HG03159 (cell line): ENCODE results near the gene NRTN.
"Not testable (repeated sequence)": the region's sequence is repeated elsewhere in the genome, so short reads cannot be mapped to it uniquely, and the experiment has no call there.

ENCODE experiments used
- ATAC-seq: cut with Tn5 transposase; IDR thresholded peaks from one replicate; pipeline ENCODE4 v1.9.1; 2021; ENCODE audit warnings: mild to moderate bottlenecking, moderate library complexity; ENCODE audit not compliant: unreplicated experiment

The NRTN gene

DNA sequence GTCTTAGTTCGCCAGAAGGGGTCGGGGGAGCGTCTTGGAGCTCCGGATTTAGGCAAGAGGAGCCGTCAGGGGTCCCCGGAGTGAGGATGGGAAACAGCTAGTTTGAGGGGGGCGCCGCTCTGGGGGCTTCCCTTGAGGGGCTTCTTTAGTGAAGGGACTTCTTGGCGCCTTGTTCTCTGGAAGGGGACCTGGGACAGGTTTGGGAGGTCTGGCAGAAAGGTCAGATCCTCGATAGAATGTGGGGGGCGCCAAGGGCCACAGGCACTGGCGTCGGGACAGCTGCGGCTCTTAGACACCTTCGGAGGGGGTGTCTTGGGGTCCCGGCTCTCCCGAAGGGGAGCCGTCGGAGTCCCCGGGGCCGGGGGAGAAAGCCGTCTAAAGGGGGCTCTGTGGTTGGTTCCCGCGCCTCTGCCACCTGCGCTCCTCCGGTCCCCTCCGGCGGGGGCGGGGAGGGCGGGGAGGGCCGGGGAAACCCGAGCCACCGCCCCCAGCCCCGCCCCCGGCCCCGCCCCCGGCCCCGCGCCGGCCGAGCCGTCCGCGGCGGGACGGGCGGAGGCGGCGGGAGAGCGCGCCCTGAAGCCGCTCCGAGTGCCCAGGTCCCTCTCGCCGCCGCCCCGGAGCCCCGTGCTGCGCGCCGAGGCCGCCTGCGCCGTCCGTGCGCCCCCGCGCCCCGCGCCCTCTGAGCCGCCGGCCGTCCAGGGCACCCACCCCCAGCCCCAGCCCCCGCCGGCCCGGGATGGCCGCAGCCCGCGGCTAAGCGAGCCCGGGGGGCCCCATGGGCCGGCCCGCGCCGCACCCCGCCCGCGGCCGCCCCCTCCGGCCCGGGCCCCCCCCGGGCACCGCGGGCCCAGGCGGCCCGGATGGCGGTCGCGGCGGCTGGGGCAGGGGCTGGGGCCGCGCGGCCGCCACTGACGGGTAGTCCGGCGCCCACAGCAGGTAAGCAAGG is at the start of gene NRTN:
Gene NRTN (plus strand): TSS at position 552 of the 946 bp plus-strand sequence. CDS start 19,099 bp downstream, outside the sequence.
- ATAC-seq = no peak

GRCh38 chr19:5762608-5763217 is 42.2 kb upstream of the NRTN start:
- no peak for ATAC-seq

DNA sequence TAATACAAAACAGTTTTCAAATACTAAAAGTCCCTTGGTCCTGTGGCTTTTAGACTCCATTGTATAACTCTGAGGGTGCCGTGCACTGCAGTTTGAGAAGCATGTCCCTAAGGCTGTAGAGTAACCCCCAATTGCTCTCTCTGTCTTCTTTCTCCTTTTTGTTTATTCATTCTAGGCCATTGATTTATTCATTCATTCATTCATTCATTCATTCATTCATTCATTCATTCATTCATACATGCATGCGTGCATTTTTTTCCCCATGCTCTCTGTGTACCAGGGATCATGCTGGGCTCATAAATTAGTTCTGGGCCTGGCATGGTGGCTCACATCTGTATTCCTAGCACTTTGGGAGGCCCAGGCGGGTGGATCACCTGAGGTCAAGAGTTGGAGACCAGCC is 39.6 kb upstream of the NRTN start:
- no peak for ATAC-seq

DNA sequence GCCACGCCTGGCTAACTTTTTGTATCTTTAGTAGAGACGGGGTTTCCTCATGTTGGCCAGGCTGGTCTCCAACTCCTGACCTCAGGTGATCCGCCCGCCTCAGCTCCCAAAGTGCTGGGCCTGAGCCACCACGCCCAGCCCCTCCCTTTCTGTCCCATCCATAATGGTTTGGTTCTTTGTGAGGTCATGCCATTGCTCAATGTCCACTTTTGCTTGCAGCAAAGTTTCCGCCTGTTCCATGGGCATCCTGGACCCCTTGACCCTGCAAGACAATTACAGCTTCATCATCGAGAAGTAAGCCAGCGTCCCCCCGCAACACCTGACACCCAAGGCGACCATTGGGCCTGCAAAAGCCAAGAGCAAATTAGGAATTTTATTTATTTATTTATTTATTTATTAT is 36.9 kb upstream of the NRTN start:
- ATAC-seq = no peak

DNA sequence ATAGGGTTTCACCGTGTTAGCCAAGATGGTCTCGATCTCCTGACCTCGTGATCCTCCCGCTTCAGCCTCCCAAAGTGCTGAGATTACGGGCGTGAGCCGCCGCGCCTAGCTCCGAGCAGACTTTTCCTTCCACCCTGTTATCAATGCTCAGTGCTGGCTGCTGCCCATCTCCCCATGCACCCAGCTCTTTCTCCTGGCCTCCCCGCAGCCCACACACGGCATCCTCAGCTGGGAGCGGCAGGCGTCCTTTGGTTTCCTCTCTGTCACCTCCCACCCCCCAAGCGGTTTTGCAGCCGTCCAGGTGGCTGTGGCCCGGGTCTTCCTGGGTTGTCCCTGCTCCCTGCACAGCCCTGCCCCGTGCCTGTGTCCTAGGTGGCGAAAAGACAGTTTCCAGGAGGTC is 32.5 kb upstream of the NRTN start:
- no peak for ATAC-seq

DNA sequence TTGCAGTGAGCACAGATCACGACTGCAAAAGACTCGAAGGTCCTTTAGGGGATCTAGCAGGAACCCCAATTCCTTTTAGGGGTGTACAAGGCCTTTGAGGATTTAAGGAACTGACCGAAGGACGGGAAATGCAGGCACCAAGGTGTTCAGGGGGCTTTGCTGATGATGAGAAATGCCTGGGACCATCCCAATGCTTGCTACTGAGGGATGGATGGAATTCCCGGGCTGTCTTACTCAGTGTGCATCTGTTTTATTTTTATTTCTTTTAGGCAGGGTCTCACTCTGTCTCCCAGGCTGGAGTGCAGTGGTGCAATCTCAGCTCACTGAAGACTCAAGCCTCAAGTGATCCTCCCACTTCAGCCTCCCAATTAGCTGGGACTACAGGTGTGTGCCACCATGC is 31.6 kb upstream of the NRTN start:
- ATAC-seq = no peak

DNA sequence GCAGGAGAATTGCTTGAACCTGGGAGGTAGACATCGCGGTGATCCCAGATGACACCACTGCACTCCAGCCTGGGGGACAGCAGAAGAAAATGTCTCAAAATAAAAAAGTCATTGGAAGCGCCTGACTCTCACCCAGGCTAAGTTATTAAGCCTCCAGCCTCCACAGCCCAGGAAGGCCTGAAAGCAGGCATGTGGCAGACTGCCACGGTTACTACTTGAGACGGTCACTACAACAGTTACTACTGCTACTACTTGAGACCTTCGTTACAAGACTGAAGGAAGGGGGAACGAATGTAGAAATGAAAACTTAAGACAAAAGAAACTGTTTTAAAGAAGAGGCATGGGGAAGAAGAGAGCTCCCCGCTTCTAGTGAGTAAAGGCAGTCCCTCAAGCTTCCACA is 29.9 kb upstream of the NRTN start:
- ATAC-seq = no peak

DNA sequence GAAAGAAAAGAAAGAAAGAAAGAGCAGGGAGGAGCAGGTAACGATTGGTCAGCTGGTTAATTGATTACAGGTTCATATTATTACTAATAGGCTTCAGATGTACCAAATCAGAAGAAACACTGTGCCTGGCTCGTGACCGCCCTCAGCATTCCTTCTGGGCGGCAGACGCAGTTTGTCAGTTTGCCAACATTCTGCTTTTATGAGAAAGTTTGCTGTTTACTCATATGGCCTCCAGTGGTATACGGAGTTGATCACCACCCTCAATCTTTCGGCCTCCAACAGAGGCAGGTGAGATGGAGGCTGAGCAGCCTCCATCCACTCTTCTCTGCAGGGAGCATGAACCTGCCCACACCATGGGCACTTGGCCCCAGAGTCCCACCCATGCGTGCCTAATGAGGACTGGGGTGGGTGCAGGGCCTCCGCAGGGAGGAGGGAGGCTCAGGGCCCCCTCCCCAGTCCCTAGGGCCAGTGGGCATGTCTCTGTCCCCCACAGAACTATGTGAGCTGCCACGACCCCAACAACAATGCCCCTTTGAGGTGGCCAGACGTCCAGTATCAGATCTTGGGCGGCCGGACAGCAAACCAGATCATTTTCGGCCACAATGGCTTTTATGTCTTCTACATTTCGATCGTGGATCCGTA is 29.1 kb upstream of the NRTN start:
- no peak for ATAC-seq

- no peak for ATAC-seq
Measured at GRCh38 chr19:5778402-5778801, 26.5 kb upstream of the NRTN start.

DNA sequence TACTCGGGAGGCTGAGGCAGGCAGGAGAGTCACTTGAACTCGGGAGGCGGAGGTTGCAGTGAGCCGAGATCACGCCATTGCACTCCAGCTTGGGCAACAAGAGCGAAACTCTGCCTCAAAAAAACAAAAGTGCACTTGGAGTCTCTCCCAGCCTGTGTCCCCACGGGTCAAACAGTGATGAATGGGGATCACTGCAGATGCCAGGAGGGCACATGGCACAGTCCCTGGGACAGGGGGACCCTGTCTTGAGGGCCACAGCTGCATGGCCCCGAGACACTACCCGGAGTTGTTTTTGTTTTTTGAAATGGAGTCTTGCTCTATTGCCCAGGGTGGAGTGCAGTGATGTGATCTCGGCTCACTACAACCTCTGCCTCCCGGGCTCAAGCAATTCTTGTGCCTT is 24.0 kb upstream of the NRTN start:
- not testable (repeated sequence) for ATAC-seq

DNA sequence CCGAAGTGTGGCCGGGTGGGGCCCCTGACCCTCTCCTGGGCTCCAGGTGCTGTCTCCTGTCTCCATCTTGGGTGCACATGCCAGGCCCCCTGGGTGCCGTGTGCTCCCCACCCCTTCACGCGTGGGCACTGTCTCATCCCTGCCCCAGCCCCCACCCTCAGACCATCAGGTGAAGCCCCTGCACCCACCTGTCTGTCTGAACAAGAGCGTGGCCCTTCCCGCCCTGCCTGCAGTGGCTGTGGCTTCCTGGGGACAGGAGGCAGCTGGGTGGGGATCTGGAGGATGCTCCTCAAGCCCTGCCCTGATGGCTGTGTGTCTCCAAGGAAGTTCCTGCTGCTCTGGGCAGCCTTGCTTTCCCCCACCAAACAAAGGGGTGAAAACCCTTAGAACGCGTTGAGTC is 22.5 kb upstream of the NRTN start:
- no peak for ATAC-seq

- no peak for ATAC-seq
Measured at GRCh38 chr19:5782945-5783919, 21.6 kb upstream of the NRTN start.

GRCh38 chr19:5784581-5785147 is 20.2 kb upstream of the NRTN start, which contains the start of gene PRR22:
TSS of gene PRR22 (minus strand) at chr19:5784746. CDS start at chr19:5784660, 86 bp downstream.
- no peak for ATAC-seq

GRCh38 chr19:5785423-5785822 is 19.4 kb upstream of the NRTN start:
- no peak for ATAC-seq

DNA sequence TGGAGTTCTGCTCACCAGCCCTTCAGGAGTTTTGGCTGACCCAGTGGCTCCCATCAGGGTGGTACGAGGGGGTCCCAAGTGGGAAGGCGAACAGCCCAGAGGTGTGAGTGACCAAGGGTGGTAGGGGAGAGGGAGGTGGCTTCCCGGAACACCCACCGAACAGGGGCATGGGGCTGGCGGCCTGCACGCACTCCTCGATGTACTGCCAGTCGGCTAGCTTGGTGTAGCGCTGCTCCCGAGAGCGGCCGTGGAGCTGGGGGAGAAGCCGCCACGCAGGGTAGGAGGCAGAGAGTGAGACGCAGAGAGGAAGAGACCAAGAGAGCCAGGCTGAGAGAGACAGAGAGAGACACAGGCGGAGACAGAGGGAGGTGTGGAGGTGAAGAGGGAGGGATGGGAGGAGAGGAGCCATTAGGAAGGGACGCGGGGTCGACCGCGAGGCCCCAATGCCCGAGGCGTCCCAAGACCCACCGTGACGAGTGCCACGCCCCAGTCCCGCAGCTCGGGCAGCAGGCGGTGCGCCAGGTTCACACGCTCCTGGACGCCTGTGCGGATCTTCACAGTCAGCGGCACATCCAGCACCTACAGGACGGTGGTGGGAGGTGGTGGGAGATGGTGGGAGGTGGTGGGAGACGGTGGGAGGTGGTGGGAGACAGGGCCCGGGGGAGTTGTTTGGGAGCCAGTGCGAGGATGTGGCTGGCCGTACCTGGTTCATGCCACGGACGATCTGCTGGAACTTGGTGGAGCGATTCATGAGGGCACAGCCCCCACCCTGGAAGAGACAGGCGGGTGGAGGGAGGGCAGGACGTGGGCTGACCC is 18.1 kb upstream of the NRTN start:
- no peak for ATAC-seq

GRCh38 chr19:5787409-5788182 is 17.3 kb upstream of the NRTN start:
- no peak for ATAC-seq

DNA sequence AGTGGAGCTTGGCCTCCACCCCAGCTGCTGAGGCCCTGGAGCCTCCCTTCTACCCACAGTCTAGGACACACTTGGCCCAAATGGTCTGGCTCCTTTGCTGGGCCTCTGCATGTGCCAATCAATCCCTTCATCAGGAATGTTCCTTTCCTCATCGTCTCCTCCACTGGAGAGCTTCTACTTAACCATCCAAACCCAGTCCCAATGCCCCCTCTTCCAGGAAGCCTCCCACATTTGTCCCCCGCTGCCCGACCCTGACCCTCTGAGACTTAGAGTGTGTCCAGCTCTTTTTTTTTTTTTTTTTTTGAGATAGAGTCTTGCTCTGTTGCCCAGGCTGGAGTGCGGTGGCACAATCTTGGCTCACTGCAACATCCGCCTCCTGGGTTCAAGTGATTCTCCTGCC is 16.4 kb upstream of the NRTN start:
- ATAC-seq = no peak

- ATAC-seq = no peak
Measured at GRCh38 chr19:5789351-5789761, 15.5 kb upstream of the NRTN start.
